B cell (primary cell): Measurements from ENCODE around the gene TMEM239. TPM values are rescaled to one million over a fixed set of nuclear protein-coding genes. Genes with fewer than 3 reads are reported as not detected.

Experiments used
- ATAC-seq: fragments of 200-7000 bp; cut with Tn5 transposase; one replicate; pipeline ENCODE4 v1.10.0; 2021; ENCODE audit warnings: low read depth, mild to moderate bottlenecking, moderate number of reproducible peaks, moderate library complexity
- CTCF ChIA-PET: fragments of 350-600 bp; sonication (Branson Sonifier 250); formaldehyde crosslinking; loops from one replicate; lab custom pipeline; 2021; ENCODE audit warnings: antibody characterized with exemption, inconsistent platforms; lab: Charles Lee
- POLR2A ChIA-PET: fragments of 350-600 bp; sonication (Branson Sonifier 250); formaldehyde crosslinking; loops from one replicate; lab custom pipeline; 2021; ENCODE audit warnings: antibody characterized with exemption; lab: Charles Lee
- DNase-seq: peaks from one replicate; pipeline ENCODE4 v3.0.0; 2013
- H2AFZ ChIP-seq: 2 replicates; pipeline ENCODE4 v1.6.1; 2012; ENCODE audit warnings: mild to moderate bottlenecking, low read depth, low read length; ENCODE audit not compliant: insufficient read depth, poor library complexity, severe bottlenecking
- H3K27ac ChIP-seq, 2 donors: 1 replicate in 1 of 2; 2 replicates in 1 of 2; pipeline ENCODE4 v1.5.1; 2012 to 2013; ENCODE audit warnings: low read length in 2 of 2, mild to moderate bottlenecking in 2 of 2, moderate library complexity in 1 of 2
- H3K27me3 ChIP-seq, 4 experiments: fragments of 200-600 bp in 1 of 4; sonication (generic) in 1 of 4; replicated peaks in 1 of 4; 1 replicate in 2 of 4; 2 replicates in 2 of 4; pipeline versions ENCODE4 v1.6.1 to v1.7.0; 2013 to 2016; ENCODE audit warnings: low read length in 3 of 4, mild to moderate bottlenecking in 2 of 4, mixed read lengths in 1 of 4, moderate library complexity in 1 of 4; ENCODE audit not compliant: insufficient read depth in 4 of 4, control insufficient read depth in 3 of 4; ENCODE audit errors: control extremely low read depth in 1 of 4
- H3K36me3 ChIP-seq, 2 experiments: replicated peaks in 1 of 2; 1 replicate in 1 of 2; 2 replicates in 1 of 2; pipeline versions ENCODE4 v1.6.1 to v1.7.1; 2013; ENCODE audit warnings: low read length in 1 of 2; ENCODE audit not compliant: insufficient read depth in 2 of 2, control insufficient read depth in 1 of 2; ENCODE audit errors: control extremely low read depth in 1 of 2, extremely low read depth in 1 of 2
- H3K4me1 ChIP-seq, 2 donors: fragments of 200-600 bp in 1 of 2; sonication (generic) in 1 of 2; 1 replicate in 1 of 2; 2 replicates in 1 of 2; pipeline versions ENCODE4 v1.5.1 to v1.6.1; 2013 to 2017; ENCODE audit warnings: low read length in 2 of 2; ENCODE audit not compliant: control insufficient read depth in 2 of 2, insufficient read depth in 2 of 2
- H3K4me2 ChIP-seq: replicated peaks from 2 replicates; pipeline ENCODE3; 2012; ENCODE audit warnings: mild to moderate bottlenecking, low read depth, low read length; ENCODE audit not compliant: poor library complexity, severe bottlenecking
- H3K4me3 ChIP-seq, 5 experiments: fragments of 200-600 bp in 1 of 5; sonication (generic) in 1 of 5; 1 replicate in 3 of 5; 2 replicates in 2 of 5; pipeline versions ENCODE4 v1.5.1 to v1.7.0; 2011 to 2016; ENCODE audit warnings: low read length in 4 of 5, mild to moderate bottlenecking in 4 of 5, low read depth in 2 of 5, control low read depth in 1 of 5, moderate library complexity in 1 of 5; ENCODE audit not compliant: insufficient read depth in 1 of 5; ENCODE audit errors: control extremely low read depth in 1 of 5, extremely low read depth in 1 of 5
- H3K79me2 ChIP-seq: fragments of 200-600 bp; sonication (generic); one replicate; pipeline ENCODE4 v1.6.0; 2016; ENCODE audit warnings: low read length; ENCODE audit not compliant: control insufficient read depth, insufficient read depth
- H3K9ac ChIP-seq: fragments of 200-600 bp; sonication (generic); 2 replicates; pipeline ENCODE4 v1.6.1; 2017; ENCODE audit warnings: mild to moderate bottlenecking, low read length, moderate library complexity
- H3K9me3 ChIP-seq, 3 donors: one replicate each; pipeline versions ENCODE4 v1.6.1 to v1.7.1; 2013; ENCODE audit warnings: low read length in 2 of 3; ENCODE audit not compliant: control insufficient read depth in 2 of 3, insufficient read depth in 1 of 3; ENCODE audit errors: control extremely low read depth in 1 of 3
- H4K20me1 ChIP-seq: 2 replicates; pipeline ENCODE4 v1.6.0; 2012; ENCODE audit warnings: mild to moderate bottlenecking, low read length; ENCODE audit not compliant: insufficient read depth, control insufficient read depth, poor library complexity, severe bottlenecking
- H3K27ac Mint-ChIP-seq: one replicate; pipeline ENCODE4 v1.8.0; 2021; ENCODE audit warnings: mixed read lengths
- H3K27me3 Mint-ChIP-seq: one replicate; pipeline ENCODE4 v1.8.0; 2021; ENCODE audit warnings: mixed read lengths
- H3K4me1 Mint-ChIP-seq: one replicate; pipeline ENCODE4 v1.8.0; 2021; ENCODE audit warnings: mixed read lengths
- H3K4me3 Mint-ChIP-seq: one replicate; pipeline ENCODE4 v1.8.0; 2021; ENCODE audit warnings: mixed read lengths
- H3K9me3 Mint-ChIP-seq: one replicate; pipeline ENCODE4 v1.8.0; 2022; ENCODE audit warnings: mixed read lengths; ENCODE audit not compliant: insufficient read depth
- CTCF ChIP-seq: fragments of 200-600 bp; IDR thresholded peaks from one replicate; pipeline ENCODE4 v1.8.0; 2022; ENCODE audit warnings: antibody characterized with exemption, mild to moderate bottlenecking
- EZH2 ChIP-seq: IDR thresholded peaks from 2 replicates; pipeline ENCODE4 v1.6.1; 2012; ENCODE audit warnings: borderline replicate concordance, low read depth, mild to moderate bottlenecking, moderate library complexity, low read length; ENCODE audit not compliant: insufficient read depth, poor library complexity, severe bottlenecking
- WGBS: methylation state at CpG from one replicate; pipeline ENCODE4 v1.1.5; 2013; ENCODE audit warnings: missing lambda C conversion rate; ENCODE audit not compliant: insufficient coverage; 5-methylcytosine and 5-hydroxymethylcytosine counted together
- intact Hi-C: fragments of 100-400 bp; cut with micrococcal nuclease; formaldehyde crosslinking; loops from one replicate; pipeline ENCODE4 v1.10.0; 2022
- polyA plus RNA-seq: library from polyadenylated mRNA; depleted of rRNA; stranded (reverse); fragments of >200 nt; gene quantifications from 2 replicates; pipeline ENCODE4 v1.2.3, GENCODE V29; 2012
- total RNA-seq, 2 donors: library from RNA; stranded (reverse); fragments of 120-200 nt in 1 of 2; gene quantifications; 1 replicate in 1 of 2; 2 replicates in 1 of 2; pipeline versions ENCODE4 v1.2.3 to v1.2.4, GENCODE V29; 2013 to 2022

The TMEM239 gene
- total and polyA plus RNA-seq, 2 donors (not counting 1 experiment from before 2014, with no cell fraction given): not detected

- H3K27me3 ChIP-seq: no peaks in the 10 kb centered on the region
- H3K4me3 ChIP-seq: no peak overlapping the region
- DNase-seq: no peak
- no peak for ATAC-seq
- no peak overlapping the region for H3K9ac ChIP-seq
- peaks cover 0 to 3% (median 0%) of the 10 kb centered on the region in 3 donors for H3K9me3 ChIP-seq
- no peaks in the 10 kb centered on the region for H4K20me1 ChIP-seq
- H3K4me1 ChIP-seq: peaks cover 16 to 27% of the 10 kb centered on the region in 2 donors
- peaks cover 22% of the 10 kb centered on the region for H3K4me1 Mint-ChIP-seq
- TF ChIP-seq CTCF (no peak), EZH2 (no peak)
- no peak overlapping the region for H3K27ac ChIP-seq
- H3K79me2 ChIP-seq: peaks cover 26% of the 10 kb centered on the region
- ChIA-PET POLR2A (interaction anchor here (0.6 kb wide), 1 partner anchor 369 kb away, joined by 4 read pairs; no protein-coding TSS in a partner anchor), CTCF (interaction anchor here (0.6 to 2.2 kb wide), 3 partner anchors 34 to 1679 kb away, joined by 3 to 7 read pairs (median 3); no protein-coding TSS in a partner anchor)
- H3K36me3 ChIP-seq: peaks cover 0 to 2% of the 10 kb centered on the region in 2 experiments
- H3K27me3 Mint-ChIP-seq: no peaks in the 10 kb centered on the region
- H3K4me3 Mint-ChIP-seq: peak overlapping the region; percentile 91
- H3K4me2 ChIP-seq: peak overlapping the region; percentile 93
- intact Hi-C loops: no loop called here
- WGBS: 94% methylated on average over 8 of the region's 15 CpGs
- no peak overlapping the region for H2AFZ ChIP-seq
- peak overlapping the region; percentile 88 for H3K27ac Mint-ChIP-seq
- no peaks in the 10 kb centered on the region for H3K9me3 Mint-ChIP-seq
Measured at GRCh38 chr20:2838847-2839671, 22.9 kb downstream of the TMEM239 start.
